ENCODE measurements around the gene PODN. TPM values are rescaled to one million over a fixed set of nuclear protein-coding genes. Genes with fewer than 3 reads are reported as not detected.

PODN gene
- total RNA-seq, 1 donor, result 9.1 TPM

- no peak overlapping the region for H3K4me3 ChIP-seq (ENCODE audit: low read depth, low read length)
- no peak for TF ChIP-seq CTCF (IDR thresholded peaks at IDR 0.05; ENCODE audit: insufficient read depth, low read depth, low read length)
- DNase-seq (ENCODE audit: low read depth), result no peak
Measured at GRCh38 chr1:53038566-53038965, 23.4 kb upstream of the PODN start.

GRCh38 chr1:53043271-53043670, 18.7 kb upstream of the PODN start:
- peak; percentile 85 for DNase-seq (ENCODE audit: low read depth)
- no peak overlapping the region for H3K4me3 ChIP-seq (ENCODE audit: low read depth, low read length)
- no peak for TF ChIP-seq CTCF (IDR thresholded peaks at IDR 0.05; ENCODE audit: insufficient read depth, low read depth, low read length)

- no peak for TF ChIP-seq CTCF (IDR thresholded peaks at IDR 0.05; ENCODE audit: insufficient read depth, low read depth, low read length)
- DNase-seq (ENCODE audit: low read depth), result no peak
- H3K4me3 ChIP-seq (ENCODE audit: low read depth, low read length), result no peak overlapping the region
Measured at GRCh38 chr1:53044926-53045325, 17.1 kb upstream of the PODN start.

GRCh38 chr1:53046930-53047329, 15.1 kb upstream of the PODN start:
- no peak for TF ChIP-seq CTCF (IDR thresholded peaks at IDR 0.05; ENCODE audit: insufficient read depth, low read depth, low read length)
- no peak overlapping the region for H3K4me3 ChIP-seq (ENCODE audit: low read depth, low read length)
- DNase-seq (ENCODE audit: low read depth), result peak; percentile 58

- no peak overlapping the region for H3K4me3 ChIP-seq (ENCODE audit: low read depth, low read length)
- DNase-seq (ENCODE audit: low read depth), result peak; percentile 80
- no peak for TF ChIP-seq CTCF (IDR thresholded peaks at IDR 0.05; ENCODE audit: insufficient read depth, low read depth, low read length)
Measured at GRCh38 chr1:53047737-53048736, 14.0 kb upstream of the PODN start.

- H3K4me3 ChIP-seq (ENCODE audit: low read depth, low read length), result no peak overlapping the region
- TF ChIP-seq CTCF (IDR thresholded peaks at IDR 0.05; ENCODE audit: insufficient read depth, low read depth, low read length), result no peak
- DNase-seq (ENCODE audit: low read depth), result no peak
Measured at GRCh38 chr1:53048960-53049573, 12.9 kb upstream of the PODN start.

Data from fibroblast of villous mesenchyme (primary cell).